ENCODE data around the gene PPP1R14C.
"Not testable (repeated sequence)": the region's sequence is repeated elsewhere in the genome, so short reads cannot be mapped to it uniquely, and the experiment has no call there.

Gene PPP1R14C

GRCh38 chr6:150230832-150231524 lies 88.1 kb downstream of the PPP1R14C start:
- H3K4me3 ChIP-seq (ENCODE audit: insufficient read depth, low read depth, low read length, poor library complexity, severe bottlenecking), result no peak overlapping the region
- H3K4me1 ChIP-seq (ENCODE audit: control insufficient read depth, insufficient read depth, low read length, poor library complexity, severe bottlenecking), result no peaks in the 10 kb centered on the region
- H3K9me3 ChIP-seq (ENCODE audit: control insufficient read depth, low read length), result no peaks in the 10 kb centered on the region
- no peak for DNase-seq
- no peaks in the 10 kb centered on the region for H3K36me3 ChIP-seq (ENCODE audit: control insufficient read depth, insufficient read depth, low read length)
- H3K27me3 ChIP-seq (replicated peaks; ENCODE audit: control insufficient read depth, insufficient read depth, low read length, poor library complexity, severe bottlenecking), result no peaks in the 10 kb centered on the region
- H3K27ac ChIP-seq (ENCODE audit: insufficient read depth, low read length, poor library complexity, severe bottlenecking), result no peak overlapping the region

GRCh38 chr6:150231525-150231850 lies 88.6 kb downstream of the PPP1R14C start:
- Histone ChIP-seq H3K27me3 (replicated peaks; ENCODE audit: control insufficient read depth, insufficient read depth, low read length, poor library complexity, severe bottlenecking) (no peaks in the 10 kb centered on the region), H3K4me1 (ENCODE audit: control insufficient read depth, insufficient read depth, low read length, poor library complexity, severe bottlenecking) (no peaks in the 10 kb centered on the region), H3K36me3 (ENCODE audit: control insufficient read depth, insufficient read depth, low read length) (no peaks in the 10 kb centered on the region), H3K9me3 (ENCODE audit: control insufficient read depth, low read length) (no peaks in the 10 kb centered on the region), H3K27ac (ENCODE audit: insufficient read depth, low read length, poor library complexity, severe bottlenecking) (no peak overlapping the region), H3K4me3 (ENCODE audit: insufficient read depth, low read depth, low read length, poor library complexity, severe bottlenecking) (no peak overlapping the region)
- no peak for DNase-seq

DNA sequence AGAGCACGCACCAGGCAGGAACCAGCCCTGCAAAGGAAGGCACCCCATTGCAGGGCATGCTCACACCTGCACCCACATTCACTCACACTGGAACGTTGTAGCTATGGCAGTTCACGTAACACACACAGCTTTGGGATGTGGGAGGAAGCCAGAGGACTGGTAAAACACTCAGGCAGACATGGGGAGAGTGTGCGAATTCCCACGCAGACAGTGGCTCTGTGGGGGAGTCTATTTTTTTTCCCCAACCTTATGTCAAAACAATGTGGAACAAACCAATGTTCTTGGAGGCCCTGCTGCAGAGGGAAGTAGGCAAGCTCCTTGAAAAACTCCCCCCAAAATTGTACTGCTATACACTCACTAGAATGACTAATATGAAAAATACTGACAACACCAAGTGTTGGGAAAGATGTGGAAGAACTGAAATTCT lies 91.0 kb downstream of the PPP1R14C start:
- Histone ChIP-seq H3K4me1 (ENCODE audit: control insufficient read depth, insufficient read depth, low read length, poor library complexity, severe bottlenecking) (no peaks in the 10 kb centered on the region), H3K36me3 (ENCODE audit: control insufficient read depth, insufficient read depth, low read length) (no peaks in the 10 kb centered on the region), H3K27me3 (replicated peaks; ENCODE audit: control insufficient read depth, insufficient read depth, low read length, poor library complexity, severe bottlenecking) (no peaks in the 10 kb centered on the region), H3K4me3 (ENCODE audit: insufficient read depth, low read depth, low read length, poor library complexity, severe bottlenecking) (no peak overlapping the region), H3K27ac (ENCODE audit: insufficient read depth, low read length, poor library complexity, severe bottlenecking) (no peak overlapping the region), H3K9me3 (ENCODE audit: control insufficient read depth, low read length) (no peaks in the 10 kb centered on the region)
- DNase-seq, result no peak

GRCh38 chr6:150235218-150235617 lies 92.4 kb downstream of the PPP1R14C start:
- Histone ChIP-seq H3K4me3 (ENCODE audit: insufficient read depth, low read depth, low read length, poor library complexity, severe bottlenecking) (no peak overlapping the region), H3K9me3 (ENCODE audit: control insufficient read depth, low read length) (no peaks in the 10 kb centered on the region), H3K27me3 (replicated peaks; ENCODE audit: control insufficient read depth, insufficient read depth, low read length, poor library complexity, severe bottlenecking) (no peaks in the 10 kb centered on the region), H3K4me1 (ENCODE audit: control insufficient read depth, insufficient read depth, low read length, poor library complexity, severe bottlenecking) (no peaks in the 10 kb centered on the region), H3K36me3 (ENCODE audit: control insufficient read depth, insufficient read depth, low read length) (no peaks in the 10 kb centered on the region), H3K27ac (ENCODE audit: insufficient read depth, low read length, poor library complexity, severe bottlenecking) (no peak overlapping the region)
- DNase-seq, result no peak

- DNase-seq, result no peak
- no peak overlapping the region for H3K27ac ChIP-seq (ENCODE audit: insufficient read depth, low read length, poor library complexity, severe bottlenecking)
- H3K9me3 ChIP-seq (ENCODE audit: control insufficient read depth, low read length), result no peaks in the 10 kb centered on the region
- H3K4me1 ChIP-seq (ENCODE audit: control insufficient read depth, insufficient read depth, low read length, poor library complexity, severe bottlenecking), result no peaks in the 10 kb centered on the region
- no peak overlapping the region for H3K4me3 ChIP-seq (ENCODE audit: insufficient read depth, low read depth, low read length, poor library complexity, severe bottlenecking)
- no peaks in the 10 kb centered on the region for H3K27me3 ChIP-seq (replicated peaks; ENCODE audit: control insufficient read depth, insufficient read depth, low read length, poor library complexity, severe bottlenecking)
- H3K36me3 ChIP-seq (ENCODE audit: control insufficient read depth, insufficient read depth, low read length), result no peaks in the 10 kb centered on the region
Measured at GRCh38 chr6:150236114-150236513, 93.3 kb downstream of the PPP1R14C start.

DNA sequence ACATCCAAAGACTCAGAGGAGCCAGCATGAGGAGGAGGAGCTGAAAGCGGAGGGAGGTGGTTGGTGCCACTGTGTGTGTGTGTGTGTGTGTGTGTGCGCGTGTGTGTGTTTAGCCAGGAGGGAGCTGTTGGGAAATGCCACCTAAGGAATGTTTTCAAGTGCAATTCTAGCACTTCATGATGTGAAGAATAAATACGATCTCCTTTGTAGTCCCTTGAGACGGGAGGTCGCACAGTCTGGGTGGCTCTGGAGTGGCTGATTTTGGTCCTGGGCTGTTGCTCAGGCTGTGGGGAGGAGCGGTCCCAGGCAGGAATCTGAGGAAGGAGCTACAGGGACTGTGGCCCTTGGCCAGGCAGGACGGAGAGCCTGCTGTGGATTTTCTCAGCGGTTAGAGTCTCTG lies 93.7 kb downstream of the PPP1R14C start:
- Histone ChIP-seq H3K27ac (ENCODE audit: insufficient read depth, low read length, poor library complexity, severe bottlenecking) (no peak overlapping the region), H3K4me3 (ENCODE audit: insufficient read depth, low read depth, low read length, poor library complexity, severe bottlenecking) (no peak overlapping the region), H3K9me3 (ENCODE audit: control insufficient read depth, low read length) (no peaks in the 10 kb centered on the region), H3K27me3 (replicated peaks; ENCODE audit: control insufficient read depth, insufficient read depth, low read length, poor library complexity, severe bottlenecking) (no peaks in the 10 kb centered on the region), H3K4me1 (ENCODE audit: control insufficient read depth, insufficient read depth, low read length, poor library complexity, severe bottlenecking) (no peaks in the 10 kb centered on the region), H3K36me3 (ENCODE audit: control insufficient read depth, insufficient read depth, low read length) (no peaks in the 10 kb centered on the region)
- no peak for DNase-seq

- H3K27ac ChIP-seq (ENCODE audit: insufficient read depth, low read length, poor library complexity, severe bottlenecking), result no peak overlapping the region
- no peaks in the 10 kb centered on the region for H3K27me3 ChIP-seq (replicated peaks; ENCODE audit: control insufficient read depth, insufficient read depth, low read length, poor library complexity, severe bottlenecking)
- H3K9me3 ChIP-seq (ENCODE audit: control insufficient read depth, low read length), result no peaks in the 10 kb centered on the region
- H3K4me1 ChIP-seq (ENCODE audit: control insufficient read depth, insufficient read depth, low read length, poor library complexity, severe bottlenecking), result no peaks in the 10 kb centered on the region
- H3K4me3 ChIP-seq (ENCODE audit: insufficient read depth, low read depth, low read length, poor library complexity, severe bottlenecking), result no peak overlapping the region
- no peak for DNase-seq
- no peaks in the 10 kb centered on the region for H3K36me3 ChIP-seq (ENCODE audit: control insufficient read depth, insufficient read depth, low read length)
Measured at GRCh38 chr6:150237626-150238025, 94.8 kb downstream of the PPP1R14C start.

DNA sequence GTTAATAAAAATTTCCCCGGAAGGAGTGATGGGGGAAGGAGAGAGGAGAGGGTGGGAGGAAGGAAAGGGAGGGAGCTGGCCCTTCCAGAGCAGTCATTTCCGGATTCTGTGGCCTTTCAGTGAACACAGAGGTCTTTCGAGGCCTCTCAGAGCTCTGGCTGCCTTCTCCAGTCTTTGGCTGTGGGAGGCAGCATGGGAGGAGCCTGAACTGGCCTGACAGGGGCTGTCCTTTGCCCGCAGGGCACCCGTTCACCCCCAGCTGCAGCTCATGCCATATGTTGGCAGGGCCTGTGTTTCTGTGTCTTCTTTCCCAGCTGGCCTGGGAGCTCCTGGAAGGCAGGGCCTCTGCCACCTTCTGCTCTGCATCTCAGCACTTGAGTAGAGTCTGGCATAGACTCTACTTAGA lies 95.5 kb downstream of the PPP1R14C start:
- H3K27me3 ChIP-seq (replicated peaks; ENCODE audit: control insufficient read depth, insufficient read depth, low read length, poor library complexity, severe bottlenecking), result no peaks in the 10 kb centered on the region
- H3K4me1 ChIP-seq (ENCODE audit: control insufficient read depth, insufficient read depth, low read length, poor library complexity, severe bottlenecking), result no peaks in the 10 kb centered on the region
- H3K36me3 ChIP-seq (ENCODE audit: control insufficient read depth, insufficient read depth, low read length), result no peaks in the 10 kb centered on the region
- no peaks in the 10 kb centered on the region for H3K9me3 ChIP-seq (ENCODE audit: control insufficient read depth, low read length)
- no peak for DNase-seq
- no peak overlapping the region for H3K4me3 ChIP-seq (ENCODE audit: insufficient read depth, low read depth, low read length, poor library complexity, severe bottlenecking)
- H3K27ac ChIP-seq (ENCODE audit: insufficient read depth, low read length, poor library complexity, severe bottlenecking), result no peak overlapping the region

- DNase-seq, result no peak
- Histone ChIP-seq H3K4me3 (ENCODE audit: insufficient read depth, low read depth, low read length, poor library complexity, severe bottlenecking) (no peak overlapping the region), H3K27ac (ENCODE audit: insufficient read depth, low read length, poor library complexity, severe bottlenecking) (no peak overlapping the region), H3K9me3 (ENCODE audit: control insufficient read depth, low read length) (no peaks in the 10 kb centered on the region), H3K4me1 (ENCODE audit: control insufficient read depth, insufficient read depth, low read length, poor library complexity, severe bottlenecking) (no peaks in the 10 kb centered on the region), H3K27me3 (replicated peaks; ENCODE audit: control insufficient read depth, insufficient read depth, low read length, poor library complexity, severe bottlenecking) (no peaks in the 10 kb centered on the region), H3K36me3 (ENCODE audit: control insufficient read depth, insufficient read depth, low read length) (no peaks in the 10 kb centered on the region)
Measured at GRCh38 chr6:150238846-150239407, 96.1 kb downstream of the PPP1R14C start.

DNA sequence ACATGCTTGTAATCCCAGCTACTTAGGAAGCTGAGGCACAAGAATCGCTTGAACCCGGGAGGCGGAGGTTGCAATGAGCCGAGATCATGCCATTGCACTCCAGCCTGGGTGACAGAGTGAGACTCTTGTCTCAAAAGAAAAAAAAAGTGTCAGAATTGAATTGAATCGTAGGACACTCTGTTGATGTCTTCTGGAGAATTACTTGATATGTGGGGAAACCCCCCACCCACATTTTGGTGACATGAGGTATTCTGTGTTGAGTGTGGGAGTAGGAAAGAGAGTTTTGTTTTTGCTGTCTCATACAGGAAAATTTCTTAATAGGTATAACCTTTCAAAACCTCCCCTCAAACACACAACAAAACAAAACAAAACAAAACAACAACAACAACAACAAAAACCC lies 98.9 kb downstream of the PPP1R14C start:
- not testable (repeated sequence) for H3K27ac ChIP-seq (ENCODE audit: insufficient read depth, low read length, poor library complexity, severe bottlenecking); DNase-seq; H3K4me3 ChIP-seq (ENCODE audit: insufficient read depth, low read depth, low read length, poor library complexity, severe bottlenecking); H3K4me1 ChIP-seq (ENCODE audit: control insufficient read depth, insufficient read depth, low read length, poor library complexity, severe bottlenecking); H3K9me3 ChIP-seq (ENCODE audit: control insufficient read depth, low read length); H3K27me3 ChIP-seq (replicated peaks; ENCODE audit: control insufficient read depth, insufficient read depth, low read length, poor library complexity, severe bottlenecking); H3K36me3 ChIP-seq (ENCODE audit: control insufficient read depth, insufficient read depth, low read length)

Measured in effector memory CD4-positive, alpha-beta T cell (primary cell).